RWPE1 (cell line): ENCODE measurements around the gene B9D1.

Source experiments
- CTCF ChIA-PET: fragments of 350-600 bp; sonication (Branson Sonifier 250); formaldehyde crosslinking; extraction: SDS; loops from one replicate; lab custom pipeline; 2021; lab: Yijun Ruan, JAX
- POLR2A ChIA-PET: fragments of 400-600 bp; formaldehyde crosslinking; extraction: SDS; loops from one replicate; lab custom pipeline; 2020; ENCODE audit warnings: antibody characterized with exemption; ENCODE audit not compliant: low non-redundant PET; lab: Yijun Ruan, JAX
- DNase-seq: peaks from one replicate; pipeline ENCODE4 v3.0.0; 2012; ENCODE audit warnings: low spot score
- H3K27ac ChIP-seq: fragments of 450-650 bp; 2 replicates; pipeline ENCODE4 v1.5.1; 2017
- TF ChIP-seq, protein P1 (sequence below): fragments of 450-650 bp; conservative IDR thresholded peaks from 2 replicates; pipeline ENCODE4 v1.5.1; 2017; ENCODE audit warnings: low read depth, mild to moderate bottlenecking

B9D1 gene

DNA sequence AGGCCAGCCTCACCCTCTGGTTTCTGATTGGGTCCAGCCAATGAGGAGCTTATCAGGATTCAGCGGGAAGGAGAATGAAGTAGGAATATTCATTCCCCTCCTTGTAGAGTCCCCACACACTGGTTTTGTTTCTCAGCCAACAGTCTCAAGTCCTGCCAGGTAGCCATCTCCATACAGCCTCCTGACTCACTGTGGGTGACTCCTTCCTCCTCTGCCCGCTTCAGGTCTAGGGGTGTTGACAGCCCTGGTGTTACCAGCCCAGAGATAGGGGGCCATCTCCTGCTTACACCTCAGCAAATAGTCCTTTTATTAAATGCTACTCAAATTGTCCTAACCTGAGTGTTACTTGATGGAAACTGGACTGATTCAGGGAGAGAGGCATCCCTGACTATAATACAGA lies 28.4 kb upstream of the B9D1 start:
- TF ChIP-seq, protein P1, sequence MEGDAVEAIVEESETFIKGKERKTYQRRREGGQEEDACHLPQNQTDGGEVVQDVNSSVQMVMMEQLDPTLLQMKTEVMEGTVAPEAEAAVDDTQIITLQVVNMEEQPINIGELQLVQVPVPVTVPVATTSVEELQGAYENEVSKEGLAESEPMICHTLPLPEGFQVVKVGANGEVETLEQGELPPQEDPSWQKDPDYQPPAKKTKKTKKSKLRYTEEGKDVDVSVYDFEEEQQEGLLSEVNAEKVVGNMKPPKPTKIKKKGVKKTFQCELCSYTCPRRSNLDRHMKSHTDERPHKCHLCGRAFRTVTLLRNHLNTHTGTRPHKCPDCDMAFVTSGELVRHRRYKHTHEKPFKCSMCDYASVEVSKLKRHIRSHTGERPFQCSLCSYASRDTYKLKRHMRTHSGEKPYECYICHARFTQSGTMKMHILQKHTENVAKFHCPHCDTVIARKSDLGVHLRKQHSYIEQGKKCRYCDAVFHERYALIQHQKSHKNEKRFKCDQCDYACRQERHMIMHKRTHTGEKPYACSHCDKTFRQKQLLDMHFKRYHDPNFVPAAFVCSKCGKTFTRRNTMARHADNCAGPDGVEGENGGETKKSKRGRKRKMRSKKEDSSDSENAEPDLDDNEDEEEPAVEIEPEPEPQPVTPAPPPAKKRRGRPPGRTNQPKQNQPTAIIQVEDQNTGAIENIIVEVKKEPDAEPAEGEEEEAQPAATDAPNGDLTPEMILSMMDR = no peak
- no peak for DNase-seq
- no peak overlapping the region for H3K27ac ChIP-seq
- CTCF ChIA-PET = no interaction called here
- POLR2A ChIA-PET = no interaction called here

DNA sequence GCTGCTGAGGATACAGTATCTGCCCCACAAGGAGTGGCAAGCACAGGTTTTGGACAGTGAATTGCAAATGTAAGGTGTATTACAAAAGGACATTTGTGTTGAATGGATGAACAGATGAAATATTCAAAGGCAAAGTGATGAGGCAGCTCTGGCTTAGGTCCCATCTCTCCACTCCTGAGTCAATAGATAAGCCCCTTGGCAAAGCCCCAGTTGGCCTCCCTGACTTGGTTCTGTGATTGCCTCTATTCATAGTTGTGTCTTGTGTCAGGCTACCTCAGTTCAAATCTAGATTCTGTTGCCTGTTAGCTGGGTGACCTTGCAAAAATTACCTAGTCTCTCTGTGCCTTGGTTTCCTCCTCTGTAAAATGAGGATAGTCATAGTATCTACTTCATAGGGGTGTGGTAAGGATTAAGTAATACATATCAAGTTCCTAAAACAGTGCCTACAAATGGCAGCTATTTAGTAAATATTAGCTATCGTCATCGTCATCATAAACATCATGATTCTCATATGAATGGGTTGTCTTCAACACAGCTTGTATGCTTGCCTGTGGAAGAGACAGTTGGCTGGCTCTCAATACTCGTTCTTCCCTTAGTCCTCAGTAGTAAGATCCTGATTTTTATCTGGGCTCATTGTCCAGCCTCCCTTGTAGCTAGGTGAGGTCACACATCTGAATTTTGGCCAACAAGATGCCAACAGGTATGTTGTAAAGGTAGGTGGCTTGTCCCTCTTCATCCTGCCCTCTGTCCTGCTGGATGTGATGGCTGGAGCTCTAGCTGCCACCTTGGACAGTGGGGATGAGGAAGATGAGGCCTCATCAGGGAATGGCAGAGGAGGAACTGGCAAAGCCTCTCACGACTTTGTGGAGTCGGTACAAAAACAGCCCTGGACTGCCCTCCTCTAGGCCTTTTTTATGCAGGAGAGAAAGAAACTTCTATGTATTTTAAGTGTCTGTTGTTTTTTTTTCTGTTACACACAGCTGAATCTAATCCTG lies 26.6 kb upstream of the B9D1 start:
- H3K27ac ChIP-seq = no peak overlapping the region
- CTCF ChIA-PET = interaction anchor here (0.5 kb wide), 1 partner anchor 35 kb away, joined by 3 read pairs; no protein-coding TSS in a partner anchor
- DNase-seq = no peak

DNA sequence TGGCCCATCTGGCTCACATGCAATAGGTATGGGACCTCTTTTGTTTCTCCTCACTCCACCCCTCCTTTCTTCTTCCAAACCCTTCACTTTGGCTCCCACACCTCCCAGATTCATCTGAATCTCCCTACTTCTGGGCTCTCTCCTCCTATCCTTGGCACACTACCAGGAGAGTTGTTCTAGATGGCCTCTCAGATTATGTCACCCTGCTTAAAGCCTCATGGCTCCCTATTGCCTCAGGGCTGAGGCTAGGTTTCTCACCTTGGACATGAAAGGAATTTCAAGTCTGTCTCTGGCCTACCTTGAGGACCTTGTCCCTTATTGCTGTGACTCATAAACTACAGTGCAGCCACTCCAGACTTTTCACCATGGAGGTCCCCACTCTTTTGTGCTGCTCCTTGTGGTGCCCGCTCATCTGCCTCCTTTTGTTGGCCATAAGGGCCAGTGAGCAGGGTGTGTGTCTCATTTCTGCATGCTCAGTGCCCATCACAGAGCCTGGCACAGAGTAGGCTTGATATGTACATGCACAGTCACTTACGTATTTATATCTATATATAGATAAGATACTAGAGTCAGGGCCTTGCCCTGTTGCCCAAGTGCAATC lies 25.5 kb upstream of the B9D1 start:
- ChIA-PET CTCF (interaction anchor here (1.0 kb wide), 1 partner anchor 25 kb away, joined by 3 read pairs; the partner anchor contains the start of gene B9D1), POLR2A (no interaction called here)
- TF ChIP-seq, protein P1 = no peak
- DNase-seq = no peak
- H3K27ac ChIP-seq = peak overlapping the region; percentile 78

More for the DNA sequence above, 26.6 kb upstream of the B9D1 start:
- TF ChIP-seq, protein P1 = no peak
- POLR2A ChIA-PET = no interaction called here

DNA sequence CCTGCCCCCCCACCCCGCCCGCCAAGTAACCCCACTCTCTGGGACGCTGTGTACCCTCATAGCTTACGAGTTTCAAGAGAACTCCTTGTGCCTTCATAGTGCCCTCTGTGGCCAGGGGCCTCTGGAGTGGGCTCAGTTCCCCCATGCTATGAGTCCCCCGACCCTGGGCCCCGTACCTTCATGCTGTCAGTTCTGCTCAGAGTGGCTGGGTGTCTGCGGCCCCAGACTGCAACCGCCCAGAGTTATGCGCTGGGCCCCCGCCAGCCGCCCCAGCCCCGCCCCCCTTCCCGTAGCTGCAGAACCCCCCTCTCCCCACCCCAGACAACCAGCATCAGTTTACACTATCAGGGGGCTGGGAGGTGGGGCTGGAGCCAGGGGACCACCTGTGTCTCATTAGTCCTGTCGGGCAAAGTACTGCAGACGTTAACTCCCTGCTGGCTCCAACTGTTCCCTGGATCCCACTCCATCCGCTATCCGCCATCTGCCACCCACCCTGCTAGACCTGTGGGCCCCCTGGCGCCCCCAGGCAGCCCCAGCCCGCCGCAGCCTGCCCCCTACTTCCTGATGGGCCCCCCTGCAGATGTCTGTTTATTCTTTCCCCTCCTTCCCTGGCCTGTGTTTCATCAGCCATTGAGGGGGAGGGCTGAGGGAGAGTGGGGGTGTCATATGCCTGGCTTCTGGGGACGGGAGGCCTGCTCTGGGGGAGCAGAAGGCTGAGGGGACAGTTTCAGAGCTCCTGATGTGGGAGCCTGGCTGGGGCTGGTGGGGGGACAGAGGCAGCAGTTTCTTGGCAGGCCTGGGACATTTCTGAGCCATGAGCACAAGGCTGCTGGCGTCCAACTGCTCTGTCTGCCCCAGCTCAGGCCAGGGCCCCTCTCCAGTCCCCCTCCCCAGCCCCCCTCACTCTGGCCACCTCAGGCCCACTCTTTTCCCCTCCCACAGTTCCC lies 24.7 kb upstream of the B9D1 start, which contains the start of gene MFAP4:
Gene MFAP4, minus strand, starts transcription at position 217 of the 947 bp plus-strand sequence. Its CDS starts 35 bp downstream, at position 182.
- CTCF ChIA-PET = interaction anchor here (1.0 kb wide), 2 partner anchors 24 to 25 kb away, joined by 3 read pairs; partner anchors contain the start of gene B9D1
- POLR2A ChIA-PET = interaction anchor here (2.1 kb wide), 1 partner anchor 9 kb away, joined by 4 read pairs; the partner anchor contains the start of gene MAPK7
- DNase-seq = no peak
- peak within 1 kb of the TSS; percentile 78 for H3K27ac ChIP-seq
- TF ChIP-seq, protein P1 = no peak

DNA sequence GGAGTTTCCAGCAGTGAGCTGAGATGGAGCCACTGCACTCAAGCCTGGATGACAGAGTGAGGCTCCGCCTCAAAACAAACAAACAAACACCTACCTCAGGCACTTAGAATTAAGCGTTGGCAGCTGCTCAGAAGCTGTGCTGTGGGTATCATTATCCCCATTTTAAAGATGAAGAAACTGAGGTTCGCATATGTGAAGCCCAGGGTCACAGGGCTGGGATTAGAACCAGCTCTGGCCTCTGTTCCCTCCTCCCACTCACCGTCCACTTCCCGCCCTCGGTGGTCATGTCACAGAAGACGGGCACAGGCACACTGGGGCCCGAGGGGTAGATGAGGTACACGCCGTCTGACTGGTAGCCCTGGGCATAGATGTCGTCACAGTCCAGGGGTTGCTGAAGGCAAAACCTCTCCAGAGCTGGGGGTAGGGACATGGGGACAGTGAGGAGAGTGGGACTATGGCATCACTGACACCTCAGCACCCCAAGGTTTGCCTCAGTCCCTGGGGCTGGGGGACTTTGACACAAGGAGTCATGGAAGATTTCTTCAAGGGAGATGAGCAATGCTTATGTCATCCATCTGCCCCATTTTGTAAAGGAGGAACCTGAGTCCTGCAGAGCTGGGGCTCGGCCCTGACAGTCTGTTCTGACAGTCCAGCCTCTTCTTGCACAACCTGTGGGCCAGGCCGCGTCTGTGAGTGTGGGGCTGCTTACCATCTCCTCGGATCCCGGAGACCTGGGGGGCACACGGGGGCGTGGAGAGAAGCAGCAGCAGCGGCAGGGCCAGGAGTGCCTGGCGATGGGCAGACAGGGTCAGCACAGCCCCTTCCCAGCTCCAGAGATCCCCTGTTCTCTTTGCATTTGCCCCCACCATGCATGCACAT lies 23.8 kb upstream of the B9D1 start:
- DNase-seq = peak; percentile 88
- POLR2A ChIA-PET = interaction anchor here (2.1 kb wide), 1 partner anchor 8 kb away, joined by 4 read pairs; the partner anchor contains the start of gene MAPK7
- CTCF ChIA-PET = interaction anchor here (1.0 kb wide), 1 partner anchor 23 kb away, joined by 3 read pairs; no protein-coding TSS in a partner anchor
- TF ChIP-seq, protein P1 = no peak
- H3K27ac ChIP-seq = peak overlapping the region; percentile 78
